Activated CD4-positive, CD25-positive, alpha-beta regulatory T cell treated with anti-CD3 and anti-CD28 coated beads, Interleukin-2, amount 50 U/mL, for 72 hours (primary cell): ENCODE measurements around the gene ACO2.
A peak's percentile ranks its signal among the peaks of the same experiment; 100 is the strongest.
"Not testable (repeated sequence)": the region's sequence is repeated elsewhere in the genome, so short reads cannot be mapped to it uniquely, and the experiment has no call there.

Experiments used
- DNase-seq: peaks from one replicate; pipeline ENCODE4 v3.0.0; 2021

The ACO2 gene

GRCh38 chr22:41468381-41469217, at the start of gene ACO2, which contains the start of gene PHF5A:
Gene ACO2 (plus strand): TSS chr22:41469117. CDS start chr22:41469147, 30 bp downstream.
Gene PHF5A (minus strand): TSS chr22:41468692. CDS start chr22:41468653, 39 bp downstream.
- DNase-seq, result peak; percentile 98

- DNase-seq, result no peak
These were observed 43.1 kb upstream of the ACO2 start for GRCh38 chr22:41425660-41426365.

- DNase-seq, result no peak
These were observed 39.5 kb upstream of the ACO2 start for GRCh38 chr22:41429232-41429950.

- no peak for DNase-seq
These were observed 39.0 kb upstream of the ACO2 start for GRCh38 chr22:41429951-41430332.

GRCh38 chr22:41431656-41432055, 37.3 kb upstream of the ACO2 start:
- DNase-seq, result no peak

- not testable (repeated sequence) for DNase-seq
These were observed 35.4 kb upstream of the ACO2 start for GRCh38 chr22:41433480-41433879.

- not testable (repeated sequence) for DNase-seq
These were observed 34.4 kb upstream of the ACO2 start for GRCh38 chr22:41434361-41435003.

GRCh38 chr22:41435560-41435959, 33.4 kb upstream of the ACO2 start:
- no peak for DNase-seq

GRCh38 chr22:41436322-41437113, 32.4 kb upstream of the ACO2 start:
- DNase-seq, result no peak

- DNase-seq, result no peak
These were observed 31.7 kb upstream of the ACO2 start for GRCh38 chr22:41437198-41437597.

- DNase-seq, result not testable (repeated sequence)
These were observed 28.4 kb upstream of the ACO2 start for GRCh38 chr22:41440511-41440910.

GRCh38 chr22:41442240-41442792, 26.6 kb upstream of the ACO2 start:
- DNase-seq, result no peak

GRCh38 chr22:41444360-41445128, 24.4 kb upstream of the ACO2 start:
- DNase-seq, result peak; percentile 73

- peak; percentile 32 for DNase-seq
These were observed 23.5 kb upstream of the ACO2 start for GRCh38 chr22:41445129-41446056.

GRCh38 chr22:41446057-41446501, 22.8 kb upstream of the ACO2 start:
- peak; percentile 41 for DNase-seq

- peak; percentile 96 for DNase-seq
These were observed 22.1 kb upstream of the ACO2 start, which contains the start of gene TOB2 for GRCh38 chr22:41446639-41447434. Gene TOB2 (minus strand): TSS chr22:41446801. CDS start chr22:41437345, 9,456 bp downstream.

GRCh38 chr22:41447435-41448188, 21.3 kb upstream of the ACO2 start:
- peak; percentile 65 for DNase-seq
